K562 (cell line): Measurements from ENCODE around the gene SEC14L2. TPM values are rescaled to one million over a fixed set of nuclear protein-coding genes. Genes with fewer than 3 reads are reported as not detected.

Experiments
- NCOA4 ChIP-seq: fragments of 450-650 bp; IDR thresholded peaks from 2 replicates; pipeline ENCODE4 v1.6.1; 2018; ENCODE audit warnings: mild to moderate bottlenecking; ENCODE audit not compliant: partially characterized antibody
- SAP30 ChIP-seq: fragments of 200-600 bp; sonication (generic); IDR thresholded peaks from 2 replicates; pipeline ENCODE4 v1.6.1; 2012; ENCODE audit warnings: borderline replicate concordance, low read depth, mild to moderate bottlenecking, moderate library complexity, low read length, control low read depth, inconsistent platforms; ENCODE audit not compliant: insufficient read depth, poor library complexity, severe bottlenecking
- ZNF717 ChIP-seq: fragments of 250-450 bp; sonication (Bioruptor Pico); IDR thresholded peaks from 2 replicates; pipeline ENCODE4 v1.5.0; 2021
- polyA plus RNA-seq, 8 experiments: library from polyadenylated mRNA; depleted of rRNA in 4 of 8; stranded (reverse) in 5 of 8; unstranded in 3 of 8; fragments of >200 nt; fragmentation: Nextera tagmentation in 2 of 8; fragmentation: Illumina TruSeq in 1 of 8; extraction: Ambion mirVana in 2 of 8; extraction: Trizol in 1 of 8; gene quantifications; 2 replicates each; pipeline versions ENCODE4 v1.2.1 to v1.2.3, GENCODE V29; 2011 to 2014; ENCODE audit warnings: inconsistent platforms in 1 of 8, missing spikeins in 1 of 8
- total RNA-seq, 7 experiments: library from RNA; depleted of rRNA in 6 of 7; stranded (reverse); fragments of >200 nt in 6 of 7; fragmentation: Illumina TruSeq in 2 of 7; extraction: Trizol in 2 of 7; gene quantifications; 2 replicates each; pipeline versions ENCODE4 v1.2.1 to v1.2.3, GENCODE V29; 2011 to 2021; ENCODE audit warnings: low replicate concordance in 1 of 7
- TF ChIP-seq, protein P1 (sequence below): sonication (generic); formaldehyde crosslinking; IDR thresholded peaks from 2 replicates; pipeline ENCODE4 v1.8.0; 2023; ENCODE audit warnings: missing genetic modification reagents, mild to moderate bottlenecking, borderline replicate concordance

SEC14L2 gene
- total and polyA plus RNA-seq, 9 of the 15 experiments (the other 6 are each of a cell fraction or from before 2014, with no cell fraction given), result 0.03 to 0.17 (median 0.10) TPM

GRCh38 chr22:30444632-30445437 is 48.0 kb downstream of the SEC14L2 start (continued):
- TF ChIP-seq, protein P1, sequence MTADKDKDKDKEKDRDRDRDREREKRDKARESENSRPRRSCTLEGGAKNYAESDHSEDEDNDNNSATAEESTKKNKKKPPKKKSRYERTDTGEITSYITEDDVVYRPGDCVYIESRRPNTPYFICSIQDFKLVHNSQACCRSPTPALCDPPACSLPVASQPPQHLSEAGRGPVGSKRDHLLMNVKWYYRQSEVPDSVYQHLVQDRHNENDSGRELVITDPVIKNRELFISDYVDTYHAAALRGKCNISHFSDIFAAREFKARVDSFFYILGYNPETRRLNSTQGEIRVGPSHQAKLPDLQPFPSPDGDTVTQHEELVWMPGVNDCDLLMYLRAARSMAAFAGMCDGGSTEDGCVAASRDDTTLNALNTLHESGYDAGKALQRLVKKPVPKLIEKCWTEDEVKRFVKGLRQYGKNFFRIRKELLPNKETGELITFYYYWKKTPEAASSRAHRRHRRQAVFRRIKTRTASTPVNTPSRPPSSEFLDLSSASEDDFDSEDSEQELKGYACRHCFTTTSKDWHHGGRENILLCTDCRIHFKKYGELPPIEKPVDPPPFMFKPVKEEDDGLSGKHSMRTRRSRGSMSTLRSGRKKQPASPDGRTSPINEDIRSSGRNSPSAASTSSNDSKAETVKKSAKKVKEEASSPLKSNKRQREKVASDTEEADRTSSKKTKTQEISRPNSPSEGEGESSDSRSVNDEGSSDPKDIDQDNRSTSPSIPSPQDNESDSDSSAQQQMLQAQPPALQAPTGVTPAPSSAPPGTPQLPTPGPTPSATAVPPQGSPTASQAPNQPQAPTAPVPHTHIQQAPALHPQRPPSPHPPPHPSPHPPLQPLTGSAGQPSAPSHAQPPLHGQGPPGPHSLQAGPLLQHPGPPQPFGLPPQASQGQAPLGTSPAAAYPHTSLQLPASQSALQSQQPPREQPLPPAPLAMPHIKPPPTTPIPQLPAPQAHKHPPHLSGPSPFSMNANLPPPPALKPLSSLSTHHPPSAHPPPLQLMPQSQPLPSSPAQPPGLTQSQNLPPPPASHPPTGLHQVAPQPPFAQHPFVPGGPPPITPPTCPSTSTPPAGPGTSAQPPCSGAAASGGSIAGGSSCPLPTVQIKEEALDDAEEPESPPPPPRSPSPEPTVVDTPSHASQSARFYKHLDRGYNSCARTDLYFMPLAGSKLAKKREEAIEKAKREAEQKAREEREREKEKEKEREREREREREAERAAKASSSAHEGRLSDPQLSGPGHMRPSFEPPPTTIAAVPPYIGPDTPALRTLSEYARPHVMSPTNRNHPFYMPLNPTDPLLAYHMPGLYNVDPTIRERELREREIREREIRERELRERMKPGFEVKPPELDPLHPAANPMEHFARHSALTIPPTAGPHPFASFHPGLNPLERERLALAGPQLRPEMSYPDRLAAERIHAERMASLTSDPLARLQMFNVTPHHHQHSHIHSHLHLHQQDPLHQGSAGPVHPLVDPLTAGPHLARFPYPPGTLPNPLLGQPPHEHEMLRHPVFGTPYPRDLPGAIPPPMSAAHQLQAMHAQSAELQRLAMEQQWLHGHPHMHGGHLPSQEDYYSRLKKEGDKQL (CRISPR knock-in tag), result no peak
- TF ChIP-seq ZNF717 (peak; percentile 85; the same call in 1 of the 2 replicates), SAP30 (no peak), NCOA4 (no peak)
